HG03457 (cell line): Measurements from ENCODE around the gene CHMP1A.

Source experiments
- ATAC-seq: cut with Tn5 transposase; IDR thresholded peaks from one replicate; pipeline ENCODE4 v1.9.1; 2021; ENCODE audit warnings: moderate number of reproducible peaks; ENCODE audit not compliant: unreplicated experiment

The CHMP1A gene

DNA sequence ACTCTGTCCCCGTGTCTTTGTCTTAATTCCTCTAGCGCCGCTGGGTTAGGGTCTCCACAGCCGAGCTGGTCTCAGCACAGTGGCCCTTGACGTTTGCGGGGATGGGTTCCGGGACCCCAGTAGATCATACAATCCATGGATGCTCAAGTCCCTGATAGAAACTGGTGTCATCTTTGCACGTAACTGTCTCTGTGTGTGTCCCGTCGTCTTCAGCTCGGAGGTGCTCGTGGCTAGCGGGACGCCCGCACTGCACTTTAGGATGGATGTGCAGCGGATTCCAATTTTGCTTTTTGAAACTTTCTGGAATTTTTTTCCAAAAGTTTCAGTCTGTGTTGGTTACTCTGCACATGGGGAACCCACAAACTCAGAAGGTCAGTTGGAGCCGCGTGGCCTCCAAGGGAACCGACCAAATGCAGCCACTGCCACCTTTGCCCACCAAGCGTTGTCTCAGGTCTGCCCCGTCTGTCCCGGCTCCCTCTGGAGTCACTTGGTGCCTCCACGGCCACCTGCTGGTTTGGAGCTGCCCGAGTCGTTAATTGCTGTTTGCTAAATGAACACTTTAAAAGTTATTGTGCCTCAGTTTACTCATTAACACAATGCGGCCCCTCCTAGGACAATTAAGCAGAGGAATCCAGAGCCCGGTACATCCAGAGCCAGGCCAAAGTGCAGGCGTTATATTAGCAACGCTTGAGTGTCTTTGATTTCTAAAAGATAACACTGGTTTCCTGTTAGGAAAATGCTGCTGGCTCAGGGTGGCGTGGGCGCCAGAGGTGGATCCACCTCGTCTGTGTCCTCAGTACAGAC is 49.4 kb downstream of the CHMP1A start:
- no peak for ATAC-seq

DNA sequence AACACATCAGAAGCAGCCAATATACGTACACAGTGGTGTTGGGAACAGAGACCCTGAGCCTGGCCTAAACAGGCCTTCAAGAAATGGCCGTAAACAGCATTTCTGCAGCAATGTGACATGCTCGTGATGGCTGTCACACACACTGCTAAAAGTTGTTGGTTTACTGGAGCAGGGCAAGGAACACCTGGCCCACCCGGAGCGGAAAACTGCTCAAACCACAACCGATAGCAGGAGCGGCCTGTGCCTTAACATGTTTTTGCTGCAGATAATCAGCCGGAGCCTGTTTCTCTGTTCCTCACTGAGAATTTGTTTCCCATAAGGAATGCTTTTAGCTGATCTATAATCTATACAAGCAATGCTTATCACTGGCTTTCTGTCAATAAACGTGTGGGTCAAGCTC is 50.1 kb downstream of the CHMP1A start:
- ATAC-seq = no peak

DNA sequence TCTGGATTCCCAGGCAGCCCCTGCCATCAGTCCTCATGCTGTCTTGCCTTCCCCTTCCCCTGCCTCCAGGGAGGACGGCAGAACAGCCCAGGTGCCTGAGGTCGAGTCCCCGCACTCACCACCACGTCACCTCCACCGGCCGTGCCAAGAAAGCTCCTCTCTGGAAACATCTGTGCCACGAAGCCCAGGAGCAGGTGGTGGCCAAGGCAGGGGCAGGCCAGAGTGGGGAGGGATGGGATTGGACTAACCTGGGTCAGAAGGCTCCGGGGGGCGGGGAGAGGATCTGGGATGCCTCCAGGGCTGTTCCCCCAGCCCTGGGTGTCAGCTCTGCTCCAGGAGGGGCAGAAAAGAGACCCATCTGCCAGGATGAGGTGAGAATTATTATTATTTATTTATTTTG is 51.5 kb downstream of the CHMP1A start:
- no peak for ATAC-seq

DNA sequence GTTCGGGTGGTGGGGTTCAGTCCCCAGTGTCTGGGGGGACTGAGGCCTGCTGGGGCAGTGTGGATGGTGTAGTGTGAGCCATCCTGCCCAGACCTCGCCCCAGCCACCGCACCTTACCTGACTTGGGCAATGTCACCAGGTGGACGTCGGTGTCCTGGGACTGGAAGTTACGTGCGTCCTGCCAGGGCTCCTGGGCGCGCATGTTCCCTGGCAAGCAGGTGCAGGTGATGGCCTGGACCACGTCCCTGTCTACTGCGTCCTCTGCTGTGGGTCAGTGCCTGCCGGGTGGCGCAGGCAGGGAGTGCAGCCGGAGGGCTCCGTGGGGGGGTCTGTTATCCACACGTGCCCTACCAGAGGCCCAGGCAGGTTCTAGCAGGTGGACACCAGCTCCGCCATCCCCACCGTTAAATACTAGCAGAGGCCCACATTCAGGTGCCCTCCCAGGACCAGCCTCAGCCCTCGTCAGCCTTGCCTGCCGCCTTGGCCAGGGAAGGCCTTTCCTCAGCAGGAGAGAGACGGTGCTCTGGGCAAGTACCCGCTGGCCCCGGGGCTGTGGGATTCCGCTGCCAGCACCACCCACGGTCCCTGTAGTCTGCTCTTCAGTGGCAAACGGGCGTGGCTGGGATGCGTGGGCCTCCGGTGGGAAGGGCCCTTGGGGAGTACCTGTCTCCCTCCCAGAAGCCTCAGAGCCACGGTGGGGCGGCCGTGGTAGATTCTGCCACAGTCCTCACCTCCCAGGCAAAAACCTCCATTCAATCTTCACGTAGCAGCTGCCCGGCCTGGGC is 52.1 kb downstream of the CHMP1A start:
- ATAC-seq = no peak

DNA sequence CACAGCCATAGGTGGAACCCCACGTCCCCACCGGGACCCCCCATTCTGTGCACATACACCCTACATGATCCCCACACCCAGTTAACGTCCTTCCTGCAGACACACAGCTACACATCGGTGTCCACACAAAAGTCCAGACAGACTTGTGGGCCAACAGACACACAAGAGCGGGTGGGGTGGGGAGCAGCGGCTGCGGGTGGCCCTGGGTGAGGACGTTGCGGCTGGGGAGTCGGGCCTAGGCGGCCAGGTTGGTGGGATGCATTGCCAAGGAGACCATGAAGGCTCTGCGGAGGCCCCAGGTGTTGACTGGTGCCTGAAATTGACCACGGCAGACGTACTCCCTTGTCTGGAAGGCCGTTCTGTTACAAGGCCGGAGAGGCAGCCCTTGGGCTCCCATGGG is 52.7 kb downstream of the CHMP1A start:
- no peak for ATAC-seq

DNA sequence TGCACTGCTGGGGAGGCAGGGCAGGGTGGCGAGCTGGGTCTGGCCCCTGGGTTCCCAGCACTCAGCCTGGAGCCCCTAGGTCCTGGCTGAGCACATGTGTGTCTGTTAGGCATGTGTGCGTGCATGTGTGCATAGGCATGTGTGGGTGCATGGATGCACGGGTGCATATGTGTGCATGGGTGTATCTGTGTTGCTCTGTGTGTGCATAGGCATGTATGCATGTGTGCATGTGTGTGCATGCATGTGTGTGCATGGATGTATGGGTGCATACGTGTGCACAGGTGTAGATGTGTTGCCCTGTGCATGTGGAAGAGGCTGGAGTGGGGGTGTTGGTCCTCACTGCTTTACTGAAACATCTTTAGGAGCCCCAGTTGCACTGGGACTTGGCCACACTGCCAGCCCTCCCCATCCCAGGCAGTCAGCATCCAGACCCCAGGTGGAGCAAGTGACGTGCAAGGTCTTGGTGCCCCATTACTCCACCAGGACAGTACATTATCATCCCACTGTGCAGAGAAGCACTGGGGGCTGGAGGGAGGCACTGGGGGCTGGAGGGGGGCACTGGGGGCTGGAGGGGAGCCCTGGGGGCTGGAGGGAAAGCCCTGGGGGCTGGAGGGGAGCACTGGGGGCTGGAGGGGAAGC is 54.4 kb downstream of the CHMP1A start:
- no peak for ATAC-seq

DNA sequence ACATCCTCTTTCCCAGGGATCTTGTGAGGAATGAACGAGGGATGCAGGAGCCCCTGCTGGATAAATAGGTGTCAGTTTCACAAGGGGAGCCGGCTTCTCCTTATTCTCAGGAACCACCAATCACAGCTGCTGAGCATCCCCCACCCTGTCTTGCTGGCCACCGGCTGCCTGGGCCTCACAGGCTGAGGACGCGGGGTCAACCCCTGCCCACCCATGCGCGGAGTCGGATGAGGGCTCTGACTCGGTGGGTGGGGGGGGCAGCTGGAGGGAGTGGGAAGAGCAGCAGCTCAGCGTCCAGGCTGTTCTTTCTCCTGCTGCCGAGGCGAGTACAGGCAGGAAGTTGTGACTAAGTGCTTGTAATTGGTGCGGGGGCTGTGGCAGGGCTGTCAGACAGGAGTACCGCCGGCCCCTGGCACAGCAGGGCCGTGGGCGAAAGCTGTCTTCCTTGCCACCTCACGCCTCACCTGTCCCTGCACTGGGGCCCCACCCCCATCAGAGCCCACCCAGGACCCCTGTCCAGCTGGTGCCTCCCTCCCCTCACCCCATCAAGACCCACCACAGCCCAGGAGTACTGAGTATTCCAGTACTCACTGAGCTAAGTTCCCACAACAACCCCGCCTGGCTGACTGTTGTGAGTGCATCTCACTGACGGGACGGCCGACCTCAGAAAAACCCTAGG is 55.1 kb downstream of the CHMP1A start:
- ATAC-seq = no peak

DNA sequence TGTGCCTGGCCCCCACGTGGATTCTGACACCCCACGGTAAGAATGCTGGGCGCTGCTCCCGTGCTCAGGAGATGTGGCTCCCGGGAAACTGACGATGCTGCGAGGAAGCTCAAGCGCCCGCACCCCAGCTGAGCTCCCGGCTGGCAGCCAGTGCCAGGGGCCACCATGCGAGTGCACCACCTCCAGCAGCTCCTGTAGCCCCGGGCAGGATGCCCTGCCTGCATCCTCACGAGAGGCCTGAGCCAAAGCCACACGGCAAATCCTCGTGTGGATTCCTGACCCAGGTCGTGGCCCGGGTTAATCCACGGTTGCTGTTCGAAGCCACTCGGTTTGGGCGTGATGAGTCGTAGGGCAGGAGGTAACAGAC is 55.6 kb downstream of the CHMP1A start:
- ATAC-seq = no peak

DNA sequence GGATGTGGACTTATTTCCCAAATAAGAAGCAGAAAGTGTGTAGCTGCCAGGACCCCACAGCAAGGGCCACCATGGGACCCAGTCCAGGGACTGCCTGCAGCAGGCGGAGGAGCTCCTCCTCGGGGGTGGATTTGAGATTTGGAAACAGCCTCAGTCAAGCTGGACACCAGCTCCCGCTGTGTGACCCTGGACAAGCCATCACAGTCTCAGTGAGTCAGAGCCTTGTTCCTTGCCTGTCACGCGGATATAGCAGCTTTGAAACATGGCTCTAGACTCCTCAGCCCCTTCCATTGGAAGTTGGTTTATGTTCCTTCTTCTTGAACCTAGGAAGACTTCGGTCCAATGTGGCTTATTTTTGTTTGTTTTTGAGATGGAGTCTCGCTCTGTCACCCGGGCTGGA is 56.6 kb downstream of the CHMP1A start:
- ATAC-seq = no peak

DNA sequence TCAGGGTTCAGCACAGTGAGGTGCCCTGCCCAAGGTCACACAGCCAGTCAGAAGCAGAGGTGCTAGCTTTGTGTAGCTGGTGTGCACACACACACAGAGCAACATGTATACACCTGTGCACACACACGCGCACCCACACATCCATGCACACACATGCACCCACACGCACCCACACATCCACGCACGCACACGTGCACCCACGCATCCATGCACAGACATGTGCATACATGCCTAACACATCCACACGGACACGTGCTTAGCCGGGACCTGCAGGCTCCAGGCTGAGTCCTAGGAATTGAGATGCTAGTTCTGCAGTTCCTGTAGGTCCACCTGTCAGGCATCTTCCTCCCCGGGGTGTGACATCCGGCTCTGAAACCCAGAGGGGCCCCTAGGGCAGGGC is 57.1 kb downstream of the CHMP1A start:
- no peak for ATAC-seq

DNA sequence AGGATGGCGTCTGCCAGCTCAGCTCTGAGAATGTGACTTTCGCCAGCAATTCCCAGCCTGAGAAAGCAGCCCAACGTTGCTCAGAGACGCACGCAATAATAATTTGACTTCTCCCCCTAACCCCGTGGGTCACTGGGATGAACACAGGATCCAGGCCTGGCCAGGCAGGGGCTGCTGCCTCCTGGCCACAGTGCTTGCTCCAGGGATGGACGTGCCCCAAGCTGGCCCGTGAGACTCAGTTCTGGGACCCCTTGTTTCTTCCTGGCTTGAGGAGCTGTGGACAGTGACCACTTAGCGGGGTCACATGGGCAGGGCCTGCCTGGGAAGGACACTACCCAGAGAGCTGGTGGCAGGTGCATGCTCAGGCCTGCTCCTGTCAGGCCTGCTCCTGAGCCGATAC is 57.6 kb downstream of the CHMP1A start:
- no peak for ATAC-seq

DNA sequence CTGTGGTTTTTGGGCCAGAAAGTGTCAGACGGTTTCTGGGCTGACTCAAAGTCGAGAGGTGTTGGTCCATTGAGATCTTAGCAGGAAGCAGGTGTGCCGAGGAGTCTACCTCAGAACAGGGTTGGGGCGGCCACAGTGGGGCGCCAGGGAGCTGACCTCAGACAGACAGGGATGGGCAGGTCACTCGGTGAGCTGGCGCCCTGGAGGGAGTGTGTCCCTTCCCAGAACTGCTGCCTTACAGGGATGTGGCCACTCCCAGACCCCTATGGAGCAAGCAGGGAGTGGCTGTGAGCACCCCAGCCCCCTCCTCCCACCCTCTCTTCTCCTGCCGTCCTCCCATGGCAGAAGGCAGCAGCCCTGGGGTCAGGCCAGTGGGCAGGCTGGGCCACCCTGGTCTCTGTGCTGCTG is 58.1 kb downstream of the CHMP1A start:
- ATAC-seq = no peak

DNA sequence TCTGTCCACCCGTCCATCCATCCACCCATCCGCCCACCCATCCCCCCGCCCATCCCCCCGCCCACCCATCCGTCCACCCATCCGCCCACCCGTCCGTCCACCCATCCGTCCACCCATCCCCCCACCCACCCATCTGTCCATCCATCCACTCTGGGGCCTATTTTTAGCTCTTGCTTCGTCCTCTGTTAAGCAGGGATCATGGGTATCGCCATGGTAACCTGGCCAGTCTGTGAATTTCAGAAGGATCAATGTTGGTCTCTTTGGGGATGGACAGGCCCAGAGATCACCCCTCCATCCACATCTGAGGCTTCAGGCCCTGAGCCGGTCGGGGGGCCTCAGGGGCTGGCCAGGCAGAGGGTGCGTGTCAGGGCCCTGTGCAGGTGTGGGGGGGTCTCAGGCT is 59.3 kb downstream of the CHMP1A start:
- ATAC-seq = no peak

DNA sequence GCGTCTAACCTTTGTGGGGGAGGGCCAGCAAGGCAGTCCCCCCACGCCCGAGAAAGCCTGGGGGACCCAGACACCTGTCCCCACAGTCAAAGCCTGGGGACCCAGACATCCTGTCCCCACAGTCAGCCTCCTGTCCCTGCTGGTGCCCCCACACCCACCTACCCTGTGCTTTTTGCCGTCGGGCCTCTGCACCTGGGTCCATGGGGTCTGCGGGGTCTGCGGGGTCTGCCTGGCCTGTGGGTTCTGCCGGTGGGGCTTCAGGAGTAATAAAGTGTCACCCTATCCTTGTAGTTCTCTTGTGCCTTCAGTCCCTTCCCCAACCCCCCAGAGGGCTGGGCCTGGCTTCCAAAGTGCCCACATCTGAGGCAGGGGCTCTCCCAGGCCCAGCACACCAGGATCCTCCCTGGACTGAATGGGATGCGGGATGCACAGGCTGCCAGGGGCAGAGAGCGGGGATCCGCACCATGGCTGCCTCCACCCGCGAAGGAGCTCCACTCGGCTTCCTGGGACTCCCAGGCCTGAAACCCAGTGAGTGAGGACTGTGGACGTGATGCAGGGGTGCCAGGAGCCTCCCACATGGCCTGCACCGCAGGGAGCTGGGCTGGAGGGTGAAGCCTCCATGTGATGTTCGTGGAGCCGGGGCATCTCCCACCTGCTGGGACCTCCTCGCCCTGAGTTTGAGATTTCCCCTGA is 60.4 kb downstream of the CHMP1A start:
- no peak for ATAC-seq

DNA sequence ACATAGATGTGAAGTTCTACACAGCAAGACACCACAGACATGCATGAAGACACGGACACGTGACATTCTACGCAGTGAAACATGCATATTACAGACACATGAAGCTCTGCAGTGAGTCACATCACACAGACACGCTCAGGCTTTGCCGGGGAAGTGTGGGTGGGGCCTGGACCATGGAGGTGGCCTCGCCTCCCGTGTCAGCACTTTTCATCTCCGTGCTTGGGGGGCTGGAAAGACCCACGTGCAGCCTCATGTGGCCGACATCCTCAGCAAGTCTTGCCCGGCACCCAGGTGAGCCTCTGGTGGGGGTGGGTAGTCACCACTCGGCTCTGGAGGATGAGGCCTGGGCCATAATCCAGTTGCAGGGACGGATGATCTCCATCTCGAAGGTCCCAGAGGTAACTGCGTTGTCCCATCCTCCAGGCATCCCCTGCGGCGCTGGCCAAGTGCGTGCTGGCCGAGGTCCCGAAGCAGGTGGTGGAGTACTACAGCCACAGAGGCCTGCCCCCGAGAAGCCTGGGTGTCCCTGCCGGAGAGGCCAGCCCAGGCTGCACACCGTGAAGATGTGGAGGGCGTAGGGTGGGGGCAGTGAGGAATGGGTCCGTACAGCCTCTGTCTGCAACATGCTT is 61.3 kb downstream of the CHMP1A start:
- no peak for ATAC-seq

DNA sequence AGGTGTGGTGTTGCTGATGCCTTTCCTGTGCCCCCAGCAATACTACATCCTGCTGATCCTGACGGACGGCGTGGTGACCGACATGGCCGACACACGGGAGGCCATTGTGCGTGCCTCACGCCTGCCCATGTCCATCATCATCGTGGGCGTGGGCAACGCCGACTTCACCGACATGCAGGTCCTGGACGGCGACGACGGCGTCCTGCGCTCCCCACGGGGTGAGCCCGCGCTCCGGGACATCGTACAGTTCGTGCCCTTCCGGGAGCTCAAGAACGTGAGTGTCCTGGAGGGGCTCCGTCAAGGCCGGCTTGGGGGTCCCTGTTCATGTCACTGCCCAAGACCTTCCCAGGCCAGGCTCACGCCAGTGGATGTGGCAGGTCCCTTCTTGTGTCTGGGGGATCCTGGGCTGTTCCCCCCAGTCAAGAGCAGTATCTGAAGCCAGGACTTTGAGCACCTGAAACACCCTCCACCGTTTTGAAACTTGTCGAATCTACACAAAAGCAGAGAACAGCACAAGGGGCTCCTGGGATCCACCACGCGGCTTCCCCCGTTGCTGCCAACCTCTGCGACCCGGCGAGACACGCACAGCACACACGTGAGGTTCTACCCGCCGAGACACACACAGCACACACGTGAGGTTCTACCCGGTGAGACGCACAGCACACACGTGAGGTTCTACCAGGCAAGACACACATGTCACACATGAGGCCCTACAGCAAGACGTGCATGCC is 62.0 kb downstream of the CHMP1A start:
- no peak for ATAC-seq
